Measurements from ENCODE around the gene MLPH.
"Not testable (repeated sequence)": the region's sequence is repeated elsewhere in the genome, so short reads cannot be mapped to it uniquely, and the experiment has no call there.

The MLPH gene

DNA sequence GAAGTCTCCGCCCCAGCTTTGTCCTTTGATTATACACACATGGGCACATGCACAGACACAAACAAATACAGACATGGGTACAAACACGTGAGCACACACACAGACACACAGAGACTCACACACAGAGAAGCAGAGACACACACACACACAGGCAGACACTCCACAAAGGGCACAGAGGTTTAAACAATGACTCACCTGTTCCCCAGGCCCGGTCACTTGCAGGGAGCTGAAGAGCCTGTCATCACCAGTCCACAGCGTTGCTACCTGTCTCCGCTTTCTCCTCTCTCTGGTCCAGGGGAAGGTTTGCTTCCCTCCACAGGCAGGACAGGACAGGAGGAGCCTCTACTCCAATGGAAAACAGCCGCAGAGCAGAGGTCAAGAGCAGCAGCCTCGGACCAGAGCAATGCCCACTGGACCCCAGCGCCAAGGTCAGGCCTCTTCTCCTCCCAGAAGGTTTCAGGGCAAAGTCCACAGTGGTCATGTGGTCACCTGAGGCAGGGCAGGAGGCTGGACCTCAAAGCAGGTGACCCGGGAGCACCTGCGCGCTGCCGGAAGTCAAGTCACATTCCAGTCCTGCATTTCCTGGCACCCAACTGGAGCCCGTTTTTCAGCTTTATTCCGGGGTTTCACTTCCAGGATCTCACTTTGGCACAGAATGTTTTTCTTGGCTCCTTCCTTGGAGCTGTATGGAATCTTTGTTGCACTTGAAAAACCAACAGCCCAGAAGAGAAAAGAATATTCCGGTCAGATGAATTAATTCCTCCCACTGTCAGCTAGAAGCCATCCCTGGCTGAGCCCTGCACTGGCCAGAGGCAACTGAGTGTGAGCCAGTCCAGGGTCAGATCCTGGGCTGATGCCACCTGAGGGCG is 103.5 kb downstream of the MLPH start, which contains the start of gene RAB17:
TSS of gene RAB17 (minus strand) at position 463 of the 869 bp plus-strand sequence. CDS start 4,580 bp downstream, outside the sequence.
- TF ChIP-seq POLR2A (IDR thresholded peaks at IDR 0.05; ENCODE audit: low read length) (no peak), GATA1 (IDR thresholded peaks at IDR 0.05; ENCODE audit: low read depth, low read length) (no peak)
- DNase-seq: no peak

DNA sequence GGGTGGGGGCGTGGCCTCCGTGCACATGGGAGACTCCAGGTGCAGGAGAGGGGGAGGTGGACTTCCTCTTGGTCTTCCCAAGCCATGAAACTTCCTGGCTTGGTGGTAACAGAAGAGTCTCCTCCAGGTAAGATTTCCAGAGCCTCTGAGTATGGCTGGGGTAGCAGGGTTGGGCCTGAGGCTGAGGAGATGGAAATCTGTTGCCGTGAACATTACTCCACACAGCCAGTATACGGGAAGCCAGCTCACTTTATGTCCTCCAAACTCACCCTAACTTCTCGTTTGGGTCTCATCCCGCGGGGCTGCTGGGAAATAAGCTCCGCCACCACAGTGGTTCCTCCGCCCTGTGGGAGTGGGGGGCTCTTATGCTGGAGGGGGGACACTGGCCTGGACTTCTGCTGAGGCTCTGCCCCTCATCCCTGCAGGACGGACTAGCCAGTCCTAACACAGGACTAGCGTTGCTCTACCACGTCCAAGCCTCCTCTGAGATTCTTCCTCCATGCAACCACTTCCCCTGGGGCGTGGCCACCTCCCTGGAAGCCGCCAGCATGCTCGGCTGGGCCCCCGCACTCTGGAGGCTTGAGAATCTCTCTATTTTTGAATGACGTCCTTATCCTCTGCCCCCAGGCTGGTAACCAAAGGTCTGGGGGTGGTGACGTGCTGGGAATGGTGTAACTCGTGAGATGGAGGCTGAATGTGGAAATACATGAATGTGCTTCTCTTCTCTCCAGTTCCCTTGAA is 104.3 kb downstream of the MLPH start:
- TF ChIP-seq POLR2A (IDR thresholded peaks at IDR 0.05; ENCODE audit: low read length) (no peak), GATA1 (IDR thresholded peaks at IDR 0.05; ENCODE audit: low read depth, low read length) (no peak)
- DNase-seq: no peak

DNA sequence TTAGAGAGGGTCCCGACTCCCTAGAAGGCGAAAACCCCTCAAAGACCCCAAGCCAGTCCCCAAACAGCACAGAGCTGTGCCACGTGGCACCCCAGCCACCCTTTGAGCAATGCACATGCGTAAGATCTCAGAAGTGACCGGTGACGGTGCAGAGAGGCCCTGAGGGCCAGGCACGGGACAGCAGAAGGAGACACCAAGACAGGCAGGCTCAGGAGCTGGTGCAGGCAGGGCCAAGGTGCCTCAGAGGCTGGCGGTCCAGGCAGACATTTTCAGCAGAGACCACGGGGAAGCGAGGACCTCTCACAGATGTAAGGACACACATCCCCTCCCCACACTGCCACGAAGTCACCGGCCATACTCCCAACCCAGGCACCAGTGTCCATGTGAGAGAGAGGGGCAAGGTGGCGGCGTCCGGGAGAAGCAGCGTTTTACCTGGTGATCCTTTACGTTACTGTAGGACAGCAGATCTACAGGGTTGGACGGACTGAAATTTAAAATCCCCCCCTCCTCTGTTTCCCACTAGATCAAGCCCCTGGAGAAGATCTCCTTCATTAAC is 105.5 kb downstream of the MLPH start:
- DNase-seq: no peak
- TF ChIP-seq GATA1 (IDR thresholded peaks at IDR 0.05; ENCODE audit: low read depth, low read length) (no peak), POLR2A (IDR thresholded peaks at IDR 0.05; ENCODE audit: low read length) (no peak)

DNA sequence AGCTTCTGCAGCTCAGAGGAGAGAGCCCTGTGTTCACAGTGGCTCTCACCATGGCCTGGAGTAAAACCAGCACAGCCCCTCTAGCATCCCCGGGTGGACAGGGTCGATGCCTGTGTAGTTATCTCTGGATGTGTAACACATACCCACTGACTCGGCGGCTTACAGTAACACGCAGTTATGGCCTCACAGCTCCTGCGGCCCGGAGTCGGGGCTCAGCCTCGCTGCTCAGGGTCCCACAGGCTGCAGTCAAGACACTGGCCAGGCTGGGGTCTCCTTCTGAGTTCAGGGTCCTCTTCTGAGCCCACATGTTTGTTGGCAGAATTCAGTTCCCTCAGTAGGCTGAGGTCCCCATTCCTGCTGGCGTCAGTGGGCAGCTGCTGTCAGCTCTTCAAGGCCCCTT is 106.0 kb downstream of the MLPH start:
- DNase-seq: no peak
- TF ChIP-seq POLR2A (IDR thresholded peaks at IDR 0.05; ENCODE audit: low read length) (no peak), GATA1 (IDR thresholded peaks at IDR 0.05; ENCODE audit: low read depth, low read length) (no peak)

DNA sequence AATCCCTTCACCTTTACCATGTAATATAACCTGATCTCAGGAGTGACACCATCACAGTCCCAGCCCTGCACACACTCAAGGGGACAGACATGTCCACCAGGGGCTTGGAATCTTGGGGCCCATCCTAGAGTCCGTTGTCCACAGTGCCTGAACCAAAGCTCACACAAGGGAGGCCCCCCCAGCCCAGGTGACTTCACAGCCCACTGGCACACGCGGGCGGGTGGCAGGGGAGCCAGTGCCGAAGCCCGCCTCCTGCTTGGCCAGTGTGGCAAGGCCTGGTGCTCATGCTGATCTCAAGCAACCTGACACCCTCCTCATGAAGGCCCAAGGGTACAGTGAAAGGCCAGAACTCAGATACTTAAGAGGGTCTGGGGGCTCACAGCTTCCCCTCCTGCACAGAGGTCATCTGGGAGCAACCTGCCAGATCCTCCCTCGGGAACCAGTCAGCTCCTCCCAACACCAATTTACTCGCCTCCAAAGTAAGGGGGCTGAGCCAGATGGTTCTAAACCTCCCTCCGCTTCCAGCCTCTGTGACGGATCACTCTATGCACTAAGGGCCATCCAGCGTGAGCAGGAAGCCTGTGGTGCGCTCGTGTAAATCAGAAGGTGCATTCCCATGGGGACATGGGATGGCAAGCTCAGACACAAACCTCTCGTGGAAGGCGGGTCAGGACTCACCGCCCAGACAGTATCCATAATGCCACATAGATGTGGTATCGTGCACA is 106.7 kb downstream of the MLPH start:
- no peak for TF ChIP-seq POLR2A (IDR thresholded peaks at IDR 0.05; ENCODE audit: low read length)
- TF ChIP-seq GATA1 (IDR thresholded peaks at IDR 0.05; ENCODE audit: low read depth, low read length): no peak
- no peak for DNase-seq

DNA sequence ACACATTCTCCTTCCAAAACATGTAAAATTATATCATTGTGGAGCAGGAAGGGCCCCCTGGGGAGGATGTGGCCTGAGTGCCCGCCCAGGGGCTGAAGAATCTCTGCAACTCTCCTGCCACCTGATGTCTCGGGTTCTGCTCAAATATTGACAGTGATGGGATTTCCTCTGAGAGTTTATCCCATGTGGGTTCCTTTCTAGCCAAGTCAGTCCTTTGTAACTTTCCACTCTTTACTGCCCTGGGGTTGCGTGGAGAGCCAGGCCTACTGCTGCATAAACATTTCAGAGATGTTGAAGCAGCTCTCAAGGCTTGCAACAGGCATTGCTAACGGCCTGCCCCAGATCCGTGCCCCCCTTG is 107.4 kb downstream of the MLPH start:
- no peak for DNase-seq
- TF ChIP-seq GATA1 (IDR thresholded peaks at IDR 0.05; ENCODE audit: low read depth, low read length) (no peak), POLR2A (IDR thresholded peaks at IDR 0.05; ENCODE audit: low read length) (no peak)

DNA sequence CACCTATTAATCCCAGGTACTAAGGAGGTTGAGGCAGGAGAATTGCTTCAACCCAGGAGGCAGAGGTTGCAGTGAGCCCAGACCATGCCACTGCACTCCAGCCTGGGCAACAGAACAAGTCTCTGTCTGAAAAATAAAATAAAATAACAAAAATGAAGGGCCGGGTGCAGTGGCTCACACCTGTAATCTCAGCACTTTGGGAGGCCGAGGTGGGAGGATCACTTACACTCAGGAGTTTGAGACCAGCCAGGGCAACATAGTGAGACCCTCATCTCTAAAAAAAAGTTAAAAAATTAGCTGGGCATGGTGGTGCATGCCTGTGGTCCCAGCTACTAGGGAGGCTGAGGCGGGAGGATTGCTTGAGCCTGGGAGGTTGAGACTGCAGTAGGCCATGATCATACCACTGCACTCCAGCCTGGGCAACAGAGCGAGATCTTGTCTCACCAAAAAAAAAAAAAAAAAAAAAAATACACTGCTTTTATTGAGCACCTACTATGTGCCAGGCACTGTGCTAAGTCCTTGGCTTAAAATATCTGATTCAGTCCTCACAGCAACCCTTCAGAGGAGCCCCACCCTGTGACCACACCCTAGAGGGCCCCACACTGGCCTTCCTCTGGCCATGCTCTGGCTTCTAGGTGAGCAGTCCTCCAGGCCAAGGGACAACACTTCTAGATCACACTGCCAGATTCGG is 108.9 kb downstream of the MLPH start:
- not testable (repeated sequence) for DNase-seq

DNA sequence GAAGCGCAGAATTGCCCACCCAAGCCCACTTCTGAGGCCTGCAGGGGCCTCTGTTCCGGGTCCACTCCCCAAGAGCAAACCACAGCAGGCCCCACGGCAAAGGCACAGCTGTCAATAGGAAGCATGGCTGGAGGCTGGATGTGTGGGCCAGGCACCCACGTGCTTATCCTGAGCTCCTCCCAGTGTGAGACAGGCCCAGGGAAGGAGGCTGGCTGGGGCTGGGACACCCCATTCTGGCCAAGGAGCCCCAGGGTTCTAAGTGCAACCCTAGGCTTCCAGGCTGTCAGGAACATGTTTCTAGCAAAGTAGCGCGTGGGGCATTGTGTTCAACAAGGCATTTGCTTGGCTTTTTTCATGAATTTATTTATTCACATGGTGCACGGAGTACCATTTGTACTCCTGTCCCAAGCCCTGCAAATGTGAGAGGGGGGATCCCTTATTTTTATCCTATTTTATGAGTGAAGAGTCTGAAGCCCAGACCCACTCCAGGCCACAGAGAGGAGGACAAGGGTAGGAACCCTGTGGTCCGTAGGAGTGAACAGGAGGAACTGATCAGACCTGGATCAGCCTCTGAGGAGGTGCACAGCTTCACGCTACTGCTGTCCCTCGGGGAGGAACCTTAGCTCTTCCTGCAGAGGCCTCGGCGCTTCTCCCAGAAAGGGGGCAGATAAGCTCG is 109.6 kb downstream of the MLPH start:
- no peak for DNase-seq
- TF ChIP-seq GATA1 (IDR thresholded peaks at IDR 0.05; ENCODE audit: low read depth, low read length) (no peak), POLR2A (IDR thresholded peaks at IDR 0.05; ENCODE audit: low read length) (no peak)

DNA sequence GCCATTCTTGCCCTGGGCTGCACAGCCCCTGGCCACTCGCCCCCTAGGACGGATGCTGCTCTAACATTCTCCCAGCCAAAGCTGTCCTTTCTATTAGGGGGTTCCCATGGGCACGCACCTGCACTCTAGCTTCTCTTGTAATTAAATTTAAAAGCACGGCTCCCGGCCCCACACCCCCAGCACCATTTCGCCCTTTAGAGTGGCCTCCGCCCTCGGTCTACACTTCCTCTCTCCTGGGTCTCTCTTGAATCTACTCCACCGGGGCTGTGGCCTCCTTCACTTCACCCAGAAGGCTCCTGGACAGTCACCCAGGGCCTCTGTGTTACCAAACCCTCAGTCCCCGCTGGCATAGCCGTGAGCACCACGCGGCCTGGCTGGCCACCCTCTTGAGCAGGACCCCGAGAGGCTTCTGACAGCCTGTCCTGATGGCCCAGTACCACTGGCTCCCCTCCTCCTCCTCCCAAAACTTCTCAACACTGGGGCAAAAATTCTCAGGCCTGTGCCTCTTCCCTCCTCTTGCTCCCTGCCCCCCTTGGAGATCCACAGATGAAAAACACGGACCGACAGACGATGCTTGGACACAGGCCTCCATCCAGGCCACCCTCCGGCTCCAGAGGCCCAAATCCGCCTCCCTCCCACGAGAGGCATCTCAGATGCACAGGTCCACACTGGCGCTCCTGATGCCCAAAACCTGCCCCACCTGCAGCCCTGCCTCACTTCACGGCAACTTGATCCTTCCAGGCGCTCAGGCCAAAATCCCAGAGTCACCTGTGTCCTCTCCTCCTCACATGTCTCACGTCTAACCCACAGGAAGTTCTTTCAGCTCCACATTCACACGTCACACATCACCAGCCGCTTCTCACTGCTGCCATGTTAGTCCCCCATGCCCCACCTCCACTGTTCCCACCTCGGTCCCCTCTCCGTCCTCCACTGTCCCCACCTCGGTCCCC is 110.4 kb downstream of the MLPH start:
- no peak for TF ChIP-seq POLR2A (IDR thresholded peaks at IDR 0.05; ENCODE audit: low read length)
- no peak for TF ChIP-seq GATA1 (IDR thresholded peaks at IDR 0.05; ENCODE audit: low read depth, low read length)
- no peak for DNase-seq

DNA sequence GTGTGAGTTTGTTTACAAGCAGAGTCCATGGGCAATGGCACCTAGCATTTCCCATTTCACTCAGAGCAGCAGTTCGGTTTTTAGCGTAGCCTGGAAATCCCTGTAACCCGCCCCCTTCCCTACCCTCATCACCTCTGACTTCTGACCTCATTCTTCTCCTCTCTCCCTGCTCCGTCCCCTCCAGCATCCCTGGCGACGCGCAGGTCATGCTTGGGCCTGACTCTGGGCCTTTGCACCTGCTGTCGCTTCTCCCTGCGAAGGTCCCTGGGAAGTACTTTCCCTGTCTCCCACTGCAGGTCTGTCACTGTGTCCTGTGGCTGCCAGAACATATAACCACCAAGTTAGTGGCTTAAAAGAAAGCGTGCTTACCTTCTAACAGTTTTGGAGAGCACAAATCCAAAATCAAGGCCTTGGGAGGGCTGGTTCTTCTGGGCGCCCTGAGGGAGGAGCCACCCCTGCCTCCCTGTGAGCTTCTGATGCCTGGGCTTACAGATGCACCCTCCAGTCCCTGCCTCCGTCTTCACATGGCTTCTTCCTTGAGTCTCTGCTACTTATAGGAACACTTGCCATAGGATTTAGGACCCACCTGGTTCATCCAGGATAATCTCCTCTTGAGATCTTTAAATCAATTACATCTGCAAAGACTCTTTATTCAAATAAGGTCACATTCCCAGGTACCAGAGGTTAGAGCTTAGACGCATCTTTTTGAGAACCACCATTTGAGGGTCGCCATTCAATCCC is 111.6 kb downstream of the MLPH start:
- TF ChIP-seq POLR2A (IDR thresholded peaks at IDR 0.05; ENCODE audit: low read length): no peak

DNA sequence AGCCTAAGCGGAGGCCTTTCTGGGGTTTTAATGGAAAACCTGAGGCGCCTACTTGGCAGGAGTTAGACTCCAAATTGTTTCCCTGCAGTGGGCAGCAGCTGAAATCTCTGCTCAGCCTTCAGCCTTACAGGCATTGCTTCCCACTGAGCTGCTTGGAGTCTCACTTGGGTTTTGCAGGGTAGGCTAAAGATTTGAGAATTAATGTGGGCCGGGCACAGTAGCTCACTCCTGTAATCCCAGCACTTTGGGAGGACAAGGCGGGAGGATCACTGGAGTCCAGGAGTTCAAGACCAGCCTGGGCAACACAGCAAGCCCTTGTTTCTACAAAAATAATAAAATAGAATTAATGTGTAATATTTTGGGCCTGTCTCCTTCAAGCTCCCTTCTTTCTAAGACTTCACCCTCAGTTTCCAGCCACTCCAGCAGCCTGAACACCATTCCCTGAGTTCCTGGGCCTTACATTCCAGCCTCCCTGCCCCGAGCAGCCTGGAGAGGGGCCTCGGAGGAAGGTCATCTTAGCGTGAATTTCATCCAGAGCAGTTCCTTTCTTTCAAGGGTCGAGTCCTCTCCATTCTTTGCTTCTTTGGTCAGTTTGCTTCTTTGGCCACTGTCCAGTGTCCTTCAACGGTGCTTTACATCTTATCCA is 112.5 kb downstream of the MLPH start:
- TF ChIP-seq GATA1 (IDR thresholded peaks at IDR 0.05; ENCODE audit: low read depth, low read length): no peak
- TF ChIP-seq POLR2A (IDR thresholded peaks at IDR 0.05; ENCODE audit: low read length): no peak
- DNase-seq: no peak

More for the DNA sequence above, 111.6 kb downstream of the MLPH start:
- no peak for DNase-seq

Data from erythroblast (primary cell).